GM20000 (cell line): ENCODE measurements around the gene TET3.

Experiments
- DNase-seq: peaks from one replicate; pipeline ENCODE4 v3.0.0; 2012; ENCODE audit warnings: low spot score
- TF ChIP-seq, protein P1 (sequence below): IDR thresholded peaks from 2 replicates; pipeline ENCODE4 v1.5.1; 2012; ENCODE audit warnings: mild to moderate bottlenecking, control low read depth; ENCODE audit errors: extremely low read depth, missing control alignments

The TET3 gene

DNA sequence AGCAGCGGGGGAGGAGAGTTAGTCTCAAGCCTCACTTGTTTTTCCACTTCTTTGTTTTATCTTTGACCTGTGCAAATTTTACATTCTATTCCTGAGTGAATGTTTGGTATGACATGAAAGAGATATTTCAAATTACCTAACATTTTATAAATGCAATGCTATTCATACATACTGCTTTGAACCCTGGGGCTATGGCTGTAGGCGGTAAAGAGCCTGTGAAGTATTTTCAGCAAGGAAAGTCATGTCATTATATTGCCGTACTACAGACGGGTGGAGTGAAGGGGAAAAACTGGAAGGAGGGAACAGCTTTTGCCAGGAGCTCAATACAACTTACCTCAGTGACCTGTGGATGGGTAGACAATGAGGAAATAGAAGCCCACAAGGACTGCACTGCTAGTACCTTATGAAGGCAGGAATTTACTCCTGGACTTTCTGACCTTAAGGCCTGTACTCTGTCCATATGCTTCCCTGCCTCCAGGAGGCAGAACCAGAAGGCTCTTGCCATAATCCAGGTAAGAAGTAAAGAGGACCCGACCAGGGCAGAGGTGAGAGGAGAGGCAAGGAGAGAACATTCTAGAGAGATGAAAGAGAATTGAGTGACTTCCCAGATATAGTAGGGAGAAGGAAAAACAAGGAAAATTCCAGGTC, 28.4 kb upstream of the TET3 start:
- TF ChIP-seq, protein P1, sequence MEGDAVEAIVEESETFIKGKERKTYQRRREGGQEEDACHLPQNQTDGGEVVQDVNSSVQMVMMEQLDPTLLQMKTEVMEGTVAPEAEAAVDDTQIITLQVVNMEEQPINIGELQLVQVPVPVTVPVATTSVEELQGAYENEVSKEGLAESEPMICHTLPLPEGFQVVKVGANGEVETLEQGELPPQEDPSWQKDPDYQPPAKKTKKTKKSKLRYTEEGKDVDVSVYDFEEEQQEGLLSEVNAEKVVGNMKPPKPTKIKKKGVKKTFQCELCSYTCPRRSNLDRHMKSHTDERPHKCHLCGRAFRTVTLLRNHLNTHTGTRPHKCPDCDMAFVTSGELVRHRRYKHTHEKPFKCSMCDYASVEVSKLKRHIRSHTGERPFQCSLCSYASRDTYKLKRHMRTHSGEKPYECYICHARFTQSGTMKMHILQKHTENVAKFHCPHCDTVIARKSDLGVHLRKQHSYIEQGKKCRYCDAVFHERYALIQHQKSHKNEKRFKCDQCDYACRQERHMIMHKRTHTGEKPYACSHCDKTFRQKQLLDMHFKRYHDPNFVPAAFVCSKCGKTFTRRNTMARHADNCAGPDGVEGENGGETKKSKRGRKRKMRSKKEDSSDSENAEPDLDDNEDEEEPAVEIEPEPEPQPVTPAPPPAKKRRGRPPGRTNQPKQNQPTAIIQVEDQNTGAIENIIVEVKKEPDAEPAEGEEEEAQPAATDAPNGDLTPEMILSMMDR = no peak
- no peak for DNase-seq

DNA sequence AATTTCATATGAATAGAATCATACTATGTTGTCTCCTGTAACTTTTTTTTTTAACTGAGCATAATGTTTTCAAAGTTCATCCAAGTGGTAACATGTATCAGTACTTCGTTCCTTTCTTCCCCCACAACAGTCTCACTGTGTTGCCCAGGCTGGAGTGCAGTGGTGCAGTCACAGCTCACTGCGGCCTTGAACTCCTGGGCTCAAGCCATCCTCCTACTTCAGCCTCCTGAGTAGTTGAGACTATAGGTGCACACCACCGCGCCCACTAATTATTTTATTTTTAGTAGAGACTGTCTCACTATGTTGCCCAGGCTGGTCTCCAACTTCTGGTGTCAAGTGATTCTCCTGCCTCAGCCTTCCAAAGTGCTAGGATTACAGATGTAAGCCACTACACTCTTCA, 23.4 kb upstream of the TET3 start:
- DNase-seq = no peak
- TF ChIP-seq, protein P1 = no peak

DNA sequence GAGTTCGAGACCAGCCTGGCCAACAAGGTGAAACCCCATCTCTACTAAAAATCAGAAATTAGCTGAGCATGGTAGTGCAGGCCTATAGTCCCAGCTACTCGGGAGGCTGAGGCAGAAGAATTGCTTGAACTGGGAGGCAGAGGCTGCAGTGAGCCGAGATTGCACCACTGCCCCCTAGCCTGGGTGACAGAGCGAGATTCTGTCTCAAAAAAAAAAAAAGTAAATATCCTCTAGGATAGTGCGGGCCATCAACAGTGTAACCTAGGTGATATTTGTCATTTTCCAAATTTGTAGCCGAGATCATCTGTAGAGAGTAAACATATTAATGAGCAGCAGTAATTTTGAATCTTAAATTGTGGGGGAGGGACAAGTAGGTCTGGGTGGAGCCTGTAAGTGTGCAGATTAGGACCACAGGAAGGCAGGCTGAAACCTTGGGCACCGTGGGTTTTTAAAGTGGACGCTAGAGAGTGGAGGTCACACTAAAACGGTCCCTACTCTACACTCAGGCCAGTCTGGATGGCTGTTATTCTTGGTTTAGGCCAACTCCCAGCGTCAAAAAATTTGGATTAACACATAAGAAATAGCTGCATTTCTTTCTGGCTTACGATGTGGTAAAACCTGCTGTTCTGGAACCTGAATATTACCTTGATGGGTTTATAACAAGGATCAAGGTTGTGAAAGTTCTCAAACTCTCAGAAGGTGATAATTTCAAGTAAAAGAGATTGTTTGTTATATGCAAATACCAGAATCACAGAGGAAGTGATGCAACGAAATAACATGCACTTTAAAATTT, 22.7 kb upstream of the TET3 start:
- no peak for DNase-seq
- TF ChIP-seq, protein P1 = no peak

DNA sequence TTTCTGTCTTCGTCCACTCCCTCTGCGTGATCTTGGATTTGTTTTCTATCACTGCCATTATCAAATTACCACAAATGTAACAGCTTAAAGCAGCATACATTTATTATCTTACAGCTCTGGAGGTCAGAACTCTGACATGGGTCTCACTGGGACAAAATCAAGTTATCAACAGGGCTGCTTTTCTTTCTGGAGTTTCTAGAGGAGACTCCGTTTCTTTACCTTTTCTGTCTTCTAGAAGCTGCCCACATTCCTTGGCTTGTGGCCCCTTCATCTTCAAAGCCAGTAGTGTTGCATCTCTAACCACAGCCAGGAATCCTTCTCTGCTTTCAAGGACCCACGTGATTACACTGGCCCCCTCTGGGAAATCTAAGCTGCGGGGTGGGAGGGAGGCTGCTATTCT, 21.9 kb upstream of the TET3 start:
- no peak for DNase-seq

DNA sequence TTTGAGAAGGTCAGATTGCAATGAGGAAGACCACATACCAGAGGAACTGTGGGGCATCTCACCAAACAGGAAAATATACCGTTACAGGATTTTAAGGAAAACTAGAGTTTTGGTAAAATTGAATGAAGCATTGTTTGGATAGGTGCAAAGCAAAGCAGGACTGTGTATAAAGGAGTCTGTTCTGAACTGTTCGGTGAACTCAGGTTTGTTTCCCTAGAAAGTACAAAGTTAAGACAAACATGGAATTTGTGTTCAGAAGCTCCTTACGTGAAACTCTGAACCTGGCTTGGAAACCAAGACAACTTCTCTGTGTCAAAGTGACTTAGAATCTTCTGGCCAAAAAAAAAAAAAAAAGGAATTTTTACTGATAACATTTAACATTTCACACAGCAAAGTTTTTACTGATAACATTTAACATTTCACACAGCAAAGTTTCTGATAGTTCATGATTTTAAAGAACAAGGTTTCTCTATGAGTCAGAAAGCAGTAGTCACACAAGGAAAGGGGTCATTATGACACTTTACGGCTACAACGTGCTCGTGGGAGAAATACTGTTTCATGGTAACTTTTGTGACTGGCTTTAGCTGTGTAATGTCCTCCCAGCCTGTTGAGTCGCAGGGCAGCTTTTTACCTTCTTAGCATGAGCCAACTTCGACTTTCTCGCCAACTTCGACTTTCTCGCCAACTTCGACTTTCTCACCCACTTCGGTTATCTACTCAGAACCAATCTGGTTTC, 21.2 kb upstream of the TET3 start:
- TF ChIP-seq, protein P1 = no peak
- DNase-seq = peak; percentile 59

More for the DNA sequence above, 21.9 kb upstream of the TET3 start:
- TF ChIP-seq, protein P1 = no peak

DNA sequence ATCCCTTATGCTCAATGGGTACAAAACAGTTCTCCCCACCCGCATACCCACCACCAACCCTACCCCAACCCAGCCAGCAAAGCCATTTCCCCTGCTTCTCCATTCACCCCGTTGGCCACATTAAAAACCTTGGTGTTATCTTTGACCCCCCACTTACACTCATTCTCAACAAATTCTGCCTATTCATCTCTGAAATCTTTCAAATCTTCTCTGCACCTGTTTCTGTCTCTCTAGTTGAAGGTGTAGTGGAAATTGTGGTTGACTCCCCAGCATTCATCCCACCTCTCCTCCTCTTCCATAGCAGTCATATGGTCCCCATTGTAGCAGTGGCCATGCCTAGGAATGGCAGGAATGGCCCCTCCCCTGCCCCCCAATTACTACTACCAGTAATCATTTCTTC, 20.5 kb upstream of the TET3 start:
- TF ChIP-seq, protein P1 = no peak
- DNase-seq = no peak

DNA sequence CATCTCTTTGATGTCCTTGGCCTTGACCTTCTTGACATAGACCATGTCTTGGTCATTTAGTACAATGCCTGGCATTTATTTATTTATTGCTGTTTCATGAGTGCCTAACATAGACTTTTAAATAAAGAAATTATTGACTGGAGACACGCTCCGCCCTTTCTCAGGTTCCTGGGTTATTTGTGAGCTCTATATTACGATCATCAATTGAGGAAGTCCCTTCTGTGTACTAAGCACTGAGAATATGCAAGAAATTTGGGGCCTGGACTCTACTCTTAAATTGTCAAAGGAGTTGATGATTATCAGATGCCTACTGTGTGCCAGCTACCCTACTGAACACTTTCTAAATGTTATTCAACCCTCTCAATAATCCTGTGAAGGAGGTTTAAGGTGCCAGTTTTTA, 19.7 kb upstream of the TET3 start:
- TF ChIP-seq, protein P1 = no peak
- DNase-seq = no peak
